B cell (primary cell): Measurements from ENCODE around the gene TMEM120B. TPM values are rescaled to one million over a fixed set of nuclear protein-coding genes. Genes with fewer than 3 reads are reported as not detected.

Experiments used
- ATAC-seq: fragments of 200-7000 bp; cut with Tn5 transposase; one replicate; pipeline ENCODE4 v1.10.0; 2021; ENCODE audit warnings: low read depth, mild to moderate bottlenecking, moderate number of reproducible peaks, moderate library complexity
- CTCF ChIA-PET: fragments of 350-600 bp; sonication (Branson Sonifier 250); formaldehyde crosslinking; loops from one replicate; lab custom pipeline; 2021; ENCODE audit warnings: antibody characterized with exemption, inconsistent platforms; lab: Charles Lee
- POLR2A ChIA-PET: fragments of 350-600 bp; sonication (Branson Sonifier 250); formaldehyde crosslinking; loops from one replicate; lab custom pipeline; 2021; ENCODE audit warnings: antibody characterized with exemption; lab: Charles Lee
- DNase-seq: peaks from one replicate; pipeline ENCODE4 v3.0.0; 2013
- H2AFZ ChIP-seq: 2 replicates; pipeline ENCODE4 v1.6.1; 2012; ENCODE audit warnings: mild to moderate bottlenecking, low read depth, low read length; ENCODE audit not compliant: insufficient read depth, poor library complexity, severe bottlenecking
- H3K27ac ChIP-seq, 2 donors: 1 replicate in 1 of 2; 2 replicates in 1 of 2; pipeline ENCODE4 v1.5.1; 2012 to 2013; ENCODE audit warnings: low read length in 2 of 2, mild to moderate bottlenecking in 2 of 2, moderate library complexity in 1 of 2
- H3K27me3 ChIP-seq, 4 experiments: fragments of 200-600 bp in 1 of 4; sonication (generic) in 1 of 4; replicated peaks in 1 of 4; 1 replicate in 2 of 4; 2 replicates in 2 of 4; pipeline versions ENCODE4 v1.6.1 to v1.7.0; 2013 to 2016; ENCODE audit warnings: low read length in 3 of 4, mild to moderate bottlenecking in 2 of 4, mixed read lengths in 1 of 4, moderate library complexity in 1 of 4; ENCODE audit not compliant: insufficient read depth in 4 of 4, control insufficient read depth in 3 of 4; ENCODE audit errors: control extremely low read depth in 1 of 4
- H3K36me3 ChIP-seq, 2 experiments: replicated peaks in 1 of 2; 1 replicate in 1 of 2; 2 replicates in 1 of 2; pipeline versions ENCODE4 v1.6.1 to v1.7.1; 2013; ENCODE audit warnings: low read length in 1 of 2; ENCODE audit not compliant: insufficient read depth in 2 of 2, control insufficient read depth in 1 of 2; ENCODE audit errors: control extremely low read depth in 1 of 2, extremely low read depth in 1 of 2
- H3K4me1 ChIP-seq, 2 donors: fragments of 200-600 bp in 1 of 2; sonication (generic) in 1 of 2; 1 replicate in 1 of 2; 2 replicates in 1 of 2; pipeline versions ENCODE4 v1.5.1 to v1.6.1; 2013 to 2017; ENCODE audit warnings: low read length in 2 of 2; ENCODE audit not compliant: control insufficient read depth in 2 of 2, insufficient read depth in 2 of 2
- H3K4me2 ChIP-seq: replicated peaks from 2 replicates; pipeline ENCODE3; 2012; ENCODE audit warnings: mild to moderate bottlenecking, low read depth, low read length; ENCODE audit not compliant: poor library complexity, severe bottlenecking
- H3K4me3 ChIP-seq, 5 experiments: fragments of 200-600 bp in 1 of 5; sonication (generic) in 1 of 5; 1 replicate in 3 of 5; 2 replicates in 2 of 5; pipeline versions ENCODE4 v1.5.1 to v1.7.0; 2011 to 2016; ENCODE audit warnings: low read length in 4 of 5, mild to moderate bottlenecking in 4 of 5, low read depth in 2 of 5, control low read depth in 1 of 5, moderate library complexity in 1 of 5; ENCODE audit not compliant: insufficient read depth in 1 of 5; ENCODE audit errors: control extremely low read depth in 1 of 5, extremely low read depth in 1 of 5
- H3K79me2 ChIP-seq: fragments of 200-600 bp; sonication (generic); one replicate; pipeline ENCODE4 v1.6.0; 2016; ENCODE audit warnings: low read length; ENCODE audit not compliant: control insufficient read depth, insufficient read depth
- H3K9ac ChIP-seq: fragments of 200-600 bp; sonication (generic); 2 replicates; pipeline ENCODE4 v1.6.1; 2017; ENCODE audit warnings: mild to moderate bottlenecking, low read length, moderate library complexity
- H3K9me3 ChIP-seq, 3 donors: one replicate each; pipeline versions ENCODE4 v1.6.1 to v1.7.1; 2013; ENCODE audit warnings: low read length in 2 of 3; ENCODE audit not compliant: control insufficient read depth in 2 of 3, insufficient read depth in 1 of 3; ENCODE audit errors: control extremely low read depth in 1 of 3
- H4K20me1 ChIP-seq: 2 replicates; pipeline ENCODE4 v1.6.0; 2012; ENCODE audit warnings: mild to moderate bottlenecking, low read length; ENCODE audit not compliant: insufficient read depth, control insufficient read depth, poor library complexity, severe bottlenecking
- H3K27ac Mint-ChIP-seq: one replicate; pipeline ENCODE4 v1.8.0; 2021; ENCODE audit warnings: mixed read lengths
- H3K27me3 Mint-ChIP-seq: one replicate; pipeline ENCODE4 v1.8.0; 2021; ENCODE audit warnings: mixed read lengths
- H3K4me1 Mint-ChIP-seq: one replicate; pipeline ENCODE4 v1.8.0; 2021; ENCODE audit warnings: mixed read lengths
- H3K4me3 Mint-ChIP-seq: one replicate; pipeline ENCODE4 v1.8.0; 2021; ENCODE audit warnings: mixed read lengths
- H3K9me3 Mint-ChIP-seq: one replicate; pipeline ENCODE4 v1.8.0; 2022; ENCODE audit warnings: mixed read lengths; ENCODE audit not compliant: insufficient read depth
- CTCF ChIP-seq: fragments of 200-600 bp; IDR thresholded peaks from one replicate; pipeline ENCODE4 v1.8.0; 2022; ENCODE audit warnings: antibody characterized with exemption, mild to moderate bottlenecking
- EZH2 ChIP-seq: IDR thresholded peaks from 2 replicates; pipeline ENCODE4 v1.6.1; 2012; ENCODE audit warnings: borderline replicate concordance, low read depth, mild to moderate bottlenecking, moderate library complexity, low read length; ENCODE audit not compliant: insufficient read depth, poor library complexity, severe bottlenecking
- WGBS: methylation state at CpG from one replicate; pipeline ENCODE4 v1.1.5; 2013; ENCODE audit warnings: missing lambda C conversion rate; ENCODE audit not compliant: insufficient coverage; 5-methylcytosine and 5-hydroxymethylcytosine counted together
- intact Hi-C: fragments of 100-400 bp; cut with micrococcal nuclease; formaldehyde crosslinking; loops from one replicate; pipeline ENCODE4 v1.10.0; 2022
- polyA plus RNA-seq: library from polyadenylated mRNA; depleted of rRNA; stranded (reverse); fragments of >200 nt; gene quantifications from 2 replicates; pipeline ENCODE4 v1.2.3, GENCODE V29; 2012
- total RNA-seq, 2 donors: library from RNA; stranded (reverse); fragments of 120-200 nt in 1 of 2; gene quantifications; 1 replicate in 1 of 2; 2 replicates in 1 of 2; pipeline versions ENCODE4 v1.2.3 to v1.2.4, GENCODE V29; 2013 to 2022

TMEM120B gene
- total and polyA plus RNA-seq, 2 donors (not counting 1 experiment from before 2014, with no cell fraction given) = 9.2 to 9.7 TPM

GRCh38 chr12:121815263-121815662 is 102.7 kb downstream of the TMEM120B start:
- 95% methylated on average over 8 of the region's 8 CpGs for WGBS
- intact Hi-C loops = no loop called here
- peaks cover 89% of the 10 kb centered on the region for H3K79me2 ChIP-seq
- CTCF ChIA-PET = interaction anchor here (0.7 to 32.7 kb wide), 3 partner anchors 10 to 263 kb away, joined by 3 to 1947 read pairs (median 6); partner anchors contain the start of genes RHOF and SETD1B
- Mint-ChIP-seq H3K27ac (no peak overlapping the region), H3K4me1 (peaks cover 30% of the 10 kb centered on the region), H3K4me3 (no peak overlapping the region), H3K9me3 (no peaks in the 10 kb centered on the region), H3K27me3 (no peaks in the 10 kb centered on the region)
- H3K4me3 ChIP-seq = no peak overlapping the region
- peaks cover 86% of the 10 kb centered on the region for H4K20me1 ChIP-seq
- no peak for DNase-seq
- POLR2A ChIA-PET = interaction anchor here (0.7 to 1.5 kb wide), 3 partner anchors 10 to 189 kb away, joined by 4 to 23 read pairs (median 6); no protein-coding TSS in a partner anchor
- H3K36me3 ChIP-seq = peaks cover 2 to 80% of the 10 kb centered on the region in 2 experiments
- H2AFZ ChIP-seq = no peak overlapping the region
- peaks cover 25 to 34% of the 10 kb centered on the region in 2 donors for H3K4me1 ChIP-seq
- no peaks in the 10 kb centered on the region for H3K27me3 ChIP-seq
- H3K4me2 ChIP-seq = no peak overlapping the region
- no peaks in the 10 kb centered on the region for H3K9me3 ChIP-seq
- no peak for ATAC-seq
- no peak overlapping the region for H3K27ac ChIP-seq
- H3K9ac ChIP-seq = no peak overlapping the region
- no peak for TF ChIP-seq CTCF
- TF ChIP-seq EZH2 = no peak

- Mint-ChIP-seq H3K4me1 (peaks cover 17% of the 10 kb centered on the region), H3K27me3 (no peaks in the 10 kb centered on the region), H3K27ac (no peak overlapping the region), H3K4me3 (no peak overlapping the region), H3K9me3 (no peaks in the 10 kb centered on the region)
- ATAC-seq = no peak
- ChIA-PET POLR2A (no interaction called here), CTCF (interaction anchor here (1.4 to 32.7 kb wide), 2 partner anchors 11 to 29 kb away, joined by 3 to 1947 read pairs; partner anchors contain the start of genes RHOF and SETD1B)
- Histone ChIP-seq H3K27ac (no peak overlapping the region), H3K27me3 (no peaks in the 10 kb centered on the region), H3K4me1 (peaks cover 11 to 16% of the 10 kb centered on the region in 2 donors), H3K4me2 (no peak overlapping the region), H4K20me1 (peaks cover 80% of the 10 kb centered on the region), H3K4me3 (no peak overlapping the region), H3K9me3 (no peaks in the 10 kb centered on the region), H3K36me3 (peaks cover 2 to 82% of the 10 kb centered on the region in 2 experiments), H3K9ac (no peak overlapping the region), H2AFZ (no peak overlapping the region), H3K79me2 (peaks cover 71% of the 10 kb centered on the region)
- WGBS = 99% methylated on average over 23 of the region's 47 CpGs
- intact Hi-C loops = no loop called here
- DNase-seq = no peak
- TF ChIP-seq EZH2 (no peak), CTCF (no peak)
Observed at GRCh38 chr12:121816925-121817647, 104.5 kb downstream of the TMEM120B start.
